Measurements from ENCODE around the gene CEP112.

DNA sequence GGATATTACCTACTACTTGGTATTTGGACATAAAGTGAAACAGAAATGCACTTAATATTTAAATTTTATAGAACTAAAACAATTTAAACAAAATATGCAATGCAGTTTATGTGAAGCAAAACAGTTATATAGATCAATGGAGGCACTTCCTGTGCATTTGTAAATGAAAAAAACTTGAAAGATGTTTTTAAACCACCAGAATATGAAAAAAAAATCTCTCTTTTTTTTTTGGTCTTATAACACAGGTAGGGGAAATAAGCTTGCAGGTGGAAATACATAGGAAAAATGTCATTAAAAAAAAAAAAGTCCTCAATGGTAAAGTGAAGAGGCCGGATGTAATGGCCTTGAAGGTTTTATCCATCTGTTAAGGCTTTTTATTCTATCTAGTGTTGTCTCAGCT lies 450.2 kb downstream of the CEP112 start:
- TF ChIP-seq KDM1A (IDR thresholded peaks at IDR 0.05) = no peak
- TF ChIP-seq, protein P1, sequence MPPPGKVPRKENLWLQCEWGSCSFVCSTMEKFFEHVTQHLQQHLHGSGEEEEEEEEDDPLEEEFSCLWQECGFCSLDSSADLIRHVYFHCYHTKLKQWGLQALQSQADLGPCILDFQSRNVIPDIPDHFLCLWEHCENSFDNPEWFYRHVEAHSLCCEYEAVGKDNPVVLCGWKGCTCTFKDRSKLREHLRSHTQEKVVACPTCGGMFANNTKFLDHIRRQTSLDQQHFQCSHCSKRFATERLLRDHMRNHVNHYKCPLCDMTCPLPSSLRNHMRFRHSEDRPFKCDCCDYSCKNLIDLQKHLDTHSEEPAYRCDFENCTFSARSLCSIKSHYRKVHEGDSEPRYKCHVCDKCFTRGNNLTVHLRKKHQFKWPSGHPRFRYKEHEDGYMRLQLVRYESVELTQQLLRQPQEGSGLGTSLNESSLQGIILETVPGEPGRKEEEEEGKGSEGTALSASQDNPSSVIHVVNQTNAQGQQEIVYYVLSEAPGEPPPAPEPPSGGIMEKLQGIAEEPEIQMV (tag; conservative IDR thresholded peaks at IDR 0.05; ENCODE audit: low read depth) = no peak
